GM03348 (cell line): ENCODE data around the gene PRPS1L1.

Source experiments
- DNase-seq: peaks from one replicate; pipeline ENCODE4 v3.0.0; 2012; ENCODE audit warnings: low spot score

PRPS1L1 gene

GRCh38 chr7:18027628-18028027 is at the start of gene PRPS1L1:
Gene PRPS1L1, minus strand, starts transcription at chr7:18027846.
- no peak for DNase-seq

GRCh38 chr7:18076461-18076860 is 48.8 kb upstream of the PRPS1L1 start:
- DNase-seq: no peak

- no peak for DNase-seq
Measured at GRCh38 chr7:18068745-18069144, 41.1 kb upstream of the PRPS1L1 start.

- peak; percentile 36 for DNase-seq
Measured at GRCh38 chr7:18064242-18064838, 36.7 kb upstream of the PRPS1L1 start.

- DNase-seq: no peak
Measured at GRCh38 chr7:18063149-18063901, 35.7 kb upstream of the PRPS1L1 start.

GRCh38 chr7:18059171-18059570 is 31.5 kb upstream of the PRPS1L1 start:
- no peak for DNase-seq

- no peak for DNase-seq
Measured at GRCh38 chr7:18053941-18054340, 26.3 kb upstream of the PRPS1L1 start.

GRCh38 chr7:18053177-18053928 is 25.7 kb upstream of the PRPS1L1 start:
- DNase-seq: no peak

GRCh38 chr7:18049262-18049661 is 21.6 kb upstream of the PRPS1L1 start:
- no peak for DNase-seq

- DNase-seq: no peak
Measured at GRCh38 chr7:18046601-18047000, 19.0 kb upstream of the PRPS1L1 start.

GRCh38 chr7:18045171-18045570 is 17.5 kb upstream of the PRPS1L1 start:
- no peak for DNase-seq

- no peak for DNase-seq
Measured at GRCh38 chr7:18041191-18041590, 13.5 kb upstream of the PRPS1L1 start.

- peak; percentile 14 for DNase-seq
Measured at GRCh38 chr7:18040196-18040595, 12.6 kb upstream of the PRPS1L1 start.

- no peak for DNase-seq
Measured at GRCh38 chr7:18038382-18038781, 10.7 kb upstream of the PRPS1L1 start.

- DNase-seq: no peak
Measured at GRCh38 chr7:18037609-18038008, 10.0 kb upstream of the PRPS1L1 start.

- DNase-seq: no peak
Measured at GRCh38 chr7:18036783-18037182, 9.1 kb upstream of the PRPS1L1 start.

GRCh38 chr7:18030758-18031157 is 3.1 kb upstream of the PRPS1L1 start:
- DNase-seq: no peak

GRCh38 chr7:18020138-18020715 is 7.4 kb downstream of the PRPS1L1 start:
- peak; percentile 36 for DNase-seq

- peak; percentile 64 for DNase-seq
Measured at GRCh38 chr7:18019555-18019954, 8.1 kb downstream of the PRPS1L1 start.

- no peak for DNase-seq
Measured at GRCh38 chr7:18018296-18019215, 9.1 kb downstream of the PRPS1L1 start.
